ENCODE data around the gene MED16. TPM values are rescaled to one million over a fixed set of nuclear protein-coding genes. Genes with fewer than 3 reads are reported as not detected.
A peak's percentile ranks its signal among the peaks of the same experiment; 100 is the strongest.

The MED16 gene
- total RNA-seq, 1 donor from 2014 or later, result 41.4 TPM

GRCh38 chr19:902446-903226 lies 9.6 kb upstream of the MED16 start:
- DNase-seq (ENCODE audit: low read depth) (no peak), FAIRE-seq (no peak)
- Histone ChIP-seq H3K27me3 (ENCODE audit: insufficient read depth, low read length) (no peaks in the 10 kb centered on the region), H3K4me1 (ENCODE audit: insufficient read depth, low read length) (peaks cover 5% of the 10 kb centered on the region), H3K79me2 (ENCODE audit: insufficient read depth, low read length) (peaks cover 37% of the 10 kb centered on the region), H3K9me3 (ENCODE audit: insufficient read depth, low read depth, low read length) (no peaks in the 10 kb centered on the region), H3K36me3 (ENCODE audit: insufficient read depth, low read length) (peaks cover 3% of the 10 kb centered on the region), H3K4me2 (ENCODE audit: low read length) (peak overlapping the region; percentile 41), H3K9ac (ENCODE audit: low read length) (no peak overlapping the region), H3K4me3 (ENCODE audit: insufficient read depth, low read depth, low read length) (no peak overlapping the region), H2AFZ (ENCODE audit: low read depth, low read length) (no peak overlapping the region), H3K27ac (ENCODE audit: low read depth, low read length) (no peak overlapping the region), H4K20me1 (ENCODE audit: insufficient read depth, low read length) (peaks cover 66% of the 10 kb centered on the region)
- Mint-ChIP-seq H3K27me3 (ENCODE audit: low read depth, unreplicated experiment) (no peaks in the 10 kb centered on the region), H3K4me1 (ENCODE audit: low read depth, unreplicated experiment) (no peaks in the 10 kb centered on the region), H3K9me3 (ENCODE audit: unreplicated experiment) (no peaks in the 10 kb centered on the region), H3K4me3 (ENCODE audit: unreplicated experiment) (peak overlapping the region; percentile 40), H3K36me3 (ENCODE audit: low read depth, unreplicated experiment) (no peaks in the 10 kb centered on the region), H3K27ac (ENCODE audit: unreplicated experiment) (no peak overlapping the region)
- no peak for TF ChIP-seq EZH2 (IDR thresholded peaks at IDR 0.05; ENCODE audit: insufficient read depth, low read length)
- TF ChIP-seq, protein P1, sequence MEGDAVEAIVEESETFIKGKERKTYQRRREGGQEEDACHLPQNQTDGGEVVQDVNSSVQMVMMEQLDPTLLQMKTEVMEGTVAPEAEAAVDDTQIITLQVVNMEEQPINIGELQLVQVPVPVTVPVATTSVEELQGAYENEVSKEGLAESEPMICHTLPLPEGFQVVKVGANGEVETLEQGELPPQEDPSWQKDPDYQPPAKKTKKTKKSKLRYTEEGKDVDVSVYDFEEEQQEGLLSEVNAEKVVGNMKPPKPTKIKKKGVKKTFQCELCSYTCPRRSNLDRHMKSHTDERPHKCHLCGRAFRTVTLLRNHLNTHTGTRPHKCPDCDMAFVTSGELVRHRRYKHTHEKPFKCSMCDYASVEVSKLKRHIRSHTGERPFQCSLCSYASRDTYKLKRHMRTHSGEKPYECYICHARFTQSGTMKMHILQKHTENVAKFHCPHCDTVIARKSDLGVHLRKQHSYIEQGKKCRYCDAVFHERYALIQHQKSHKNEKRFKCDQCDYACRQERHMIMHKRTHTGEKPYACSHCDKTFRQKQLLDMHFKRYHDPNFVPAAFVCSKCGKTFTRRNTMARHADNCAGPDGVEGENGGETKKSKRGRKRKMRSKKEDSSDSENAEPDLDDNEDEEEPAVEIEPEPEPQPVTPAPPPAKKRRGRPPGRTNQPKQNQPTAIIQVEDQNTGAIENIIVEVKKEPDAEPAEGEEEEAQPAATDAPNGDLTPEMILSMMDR (IDR thresholded peaks at IDR 0.05; ENCODE audit: insufficient read depth, low read depth, low read length), result no peak

GRCh38 chr19:902093-902370 lies 9.0 kb upstream of the MED16 start:
- Mint-ChIP-seq H3K36me3 (ENCODE audit: low read depth, unreplicated experiment) (no peaks in the 10 kb centered on the region), H3K27ac (ENCODE audit: unreplicated experiment) (no peak overlapping the region), H3K9me3 (ENCODE audit: unreplicated experiment) (no peaks in the 10 kb centered on the region), H3K4me1 (ENCODE audit: low read depth, unreplicated experiment) (no peaks in the 10 kb centered on the region), H3K4me3 (ENCODE audit: unreplicated experiment) (peak overlapping the region; percentile 40), H3K27me3 (ENCODE audit: low read depth, unreplicated experiment) (no peaks in the 10 kb centered on the region)
- FAIRE-seq, result no peak
- no peaks in the 10 kb centered on the region for H3K9me3 ChIP-seq (ENCODE audit: insufficient read depth, low read depth, low read length)
- H3K4me2 ChIP-seq (ENCODE audit: low read length), result no peak overlapping the region
- no peak overlapping the region for H3K4me3 ChIP-seq (ENCODE audit: insufficient read depth, low read depth, low read length)
- TF ChIP-seq, protein P1 (IDR thresholded peaks at IDR 0.05; ENCODE audit: insufficient read depth, low read depth, low read length), result no peak
- no peak for TF ChIP-seq EZH2 (IDR thresholded peaks at IDR 0.05; ENCODE audit: insufficient read depth, low read length)
- peaks cover 31% of the 10 kb centered on the region for H3K79me2 ChIP-seq (ENCODE audit: insufficient read depth, low read length)
- peaks cover 5% of the 10 kb centered on the region for H3K4me1 ChIP-seq (ENCODE audit: insufficient read depth, low read length)
- H2AFZ ChIP-seq (ENCODE audit: low read depth, low read length), result no peak overlapping the region
- no peak overlapping the region for H3K9ac ChIP-seq (ENCODE audit: low read length)
- peaks cover 3% of the 10 kb centered on the region for H3K36me3 ChIP-seq (ENCODE audit: insufficient read depth, low read length)
- peaks cover 60% of the 10 kb centered on the region for H4K20me1 ChIP-seq (ENCODE audit: insufficient read depth, low read length)
- no peaks in the 10 kb centered on the region for H3K27me3 ChIP-seq (ENCODE audit: insufficient read depth, low read length)
- DNase-seq (ENCODE audit: low read depth), result no peak
- H3K27ac ChIP-seq (ENCODE audit: low read depth, low read length), result no peak overlapping the region

All from astrocyte (in vitro differentiated cells and primary cell).